WTC11 (cell line): ENCODE results near the gene CILP2. TPM values are rescaled to one million over a fixed set of nuclear protein-coding genes. Genes with fewer than 3 reads are reported as not detected.

Source experiments
- ATAC-seq: fragments of 200-7000 bp; cut with Tn5 transposase; 2 replicates; pipeline ENCODE4 v1.10.0; 2021; ENCODE audit warnings: mild to moderate bottlenecking, moderate library complexity
- CTCF ChIA-PET: fragments of 300-600 bp; sonication (Branson Sonifier 250); formaldehyde crosslinking; loops from one replicate; lab custom pipeline; 2021; ENCODE audit warnings: antibody characterized with exemption; lab: Charles Lee
- POLR2A ChIA-PET: fragments of 350-600 bp; sonication (Branson Sonifier 250); formaldehyde crosslinking; loops from one replicate; lab custom pipeline; 2021; ENCODE audit warnings: antibody characterized with exemption; lab: Charles Lee
- DNase-seq: peaks from one replicate; pipeline ENCODE4 v3.0.0; 2021; ENCODE audit warnings: low spot score
- H3K27ac Mint-ChIP-seq: 2 replicates; pipeline ENCODE4 v1.8.0; 2021; ENCODE audit warnings: mixed read lengths
- H3K27me3 Mint-ChIP-seq: 2 replicates; pipeline ENCODE4 v1.8.0; 2021; ENCODE audit warnings: low read depth, mild to moderate bottlenecking, moderate library complexity, mixed read lengths
- H3K36me3 Mint-ChIP-seq: 2 replicates; pipeline ENCODE4 v1.8.0; 2021; ENCODE audit warnings: mixed read lengths
- H3K4me1 Mint-ChIP-seq: 2 replicates; pipeline ENCODE4 v1.8.0; 2022; ENCODE audit warnings: mixed read lengths
- H3K4me3 Mint-ChIP-seq: 2 replicates; pipeline ENCODE4 v1.8.0; 2021; ENCODE audit warnings: mild to moderate bottlenecking, moderate library complexity, mixed read lengths
- H3K9me3 Mint-ChIP-seq: 2 replicates; pipeline ENCODE4 v1.8.0; 2021; ENCODE audit warnings: mixed read lengths
- ATF2 ChIP-seq: sonication (generic); formaldehyde crosslinking; IDR thresholded peaks from 2 replicates; pipeline ENCODE4 v1.8.1; 2022; ENCODE audit warnings: low read depth, missing genetic modification reagents, borderline replicate concordance
- ATF3 ChIP-seq: sonication (generic); formaldehyde crosslinking; conservative IDR thresholded peaks from 2 replicates; pipeline ENCODE4 v1.8.1; 2022; ENCODE audit warnings: mild to moderate bottlenecking, missing genetic modification reagents
- E2F1 ChIP-seq: sonication (generic); formaldehyde crosslinking; IDR thresholded peaks from 2 replicates; pipeline ENCODE4 v1.8.0; 2022; ENCODE audit warnings: mild to moderate bottlenecking, missing genetic modification reagents
- ELF4 ChIP-seq: sonication (generic); formaldehyde crosslinking; IDR thresholded peaks from 2 replicates; pipeline ENCODE4 v1.8.1; 2022; ENCODE audit warnings: low read depth, mild to moderate bottlenecking, moderate library complexity, missing genetic modification reagents
- ESRRA ChIP-seq: sonication (generic); formaldehyde crosslinking; IDR thresholded peaks from 2 replicates; pipeline ENCODE4 v1.8.1; 2022; ENCODE audit warnings: mild to moderate bottlenecking, missing genetic modification reagents, borderline replicate concordance
- ETV6 ChIP-seq: sonication (generic); formaldehyde crosslinking; IDR thresholded peaks from 2 replicates; pipeline ENCODE4 v1.8.1; 2022; ENCODE audit warnings: mild to moderate bottlenecking, missing genetic modification reagents
- FOXP4 ChIP-seq: sonication (generic); formaldehyde crosslinking; IDR thresholded peaks from 2 replicates; pipeline ENCODE4 v1.8.0; 2022; ENCODE audit warnings: mild to moderate bottlenecking, missing genetic modification reagents
- JAZF1 ChIP-seq: fragments of 250-450 bp; sonication (Bioruptor Pico); IDR thresholded peaks from 2 replicates; pipeline ENCODE4 v1.9.0; 2021; ENCODE audit warnings: moderate library complexity, mild to moderate bottlenecking, inconsistent platforms
- JUN ChIP-seq: sonication (generic); formaldehyde crosslinking; IDR thresholded peaks from 2 replicates; pipeline ENCODE4 v1.8.0; 2023; ENCODE audit warnings: mild to moderate bottlenecking, missing genetic modification reagents
- NFE2L1 ChIP-seq: sonication (generic); formaldehyde crosslinking; IDR thresholded peaks from 2 replicates; pipeline ENCODE4 v1.8.1; 2023; ENCODE audit warnings: missing genetic modification reagents
- NR1H2 ChIP-seq: sonication (generic); formaldehyde crosslinking; IDR thresholded peaks from 2 replicates; pipeline ENCODE4 v1.9.0; 2021; ENCODE audit warnings: mild to moderate bottlenecking, moderate library complexity, missing genetic modification reagents
- PREB ChIP-seq: sonication (generic); formaldehyde crosslinking; IDR thresholded peaks from 2 replicates; pipeline ENCODE4 v1.8.1; 2022; ENCODE audit warnings: mild to moderate bottlenecking, missing genetic modification reagents, moderate library complexity, borderline replicate concordance
- STAT6 ChIP-seq: sonication (generic); formaldehyde crosslinking; conservative IDR thresholded peaks from 2 replicates; pipeline ENCODE4 v1.8.1; 2023; ENCODE audit warnings: mild to moderate bottlenecking, low read depth, missing genetic modification reagents, moderate library complexity
- ZNF423 ChIP-seq: fragments of 250-450 bp; sonication (Bioruptor Pico); IDR thresholded peaks from 2 replicates; pipeline ENCODE4 v2.1.2; 2022; ENCODE audit warnings: mild to moderate bottlenecking, moderate library complexity
- total RNA-seq: library from RNA; stranded (reverse); gene quantifications from 3 replicates; pipeline ENCODE4 v1.2.3, GENCODE V29; 2021

Gene CILP2
- total RNA-seq, 1 experiment from 2014 or later, result 7.9 TPM

- no peaks in the 10 kb centered on the region for H3K36me3 Mint-ChIP-seq
- no peak overlapping the region for H3K27ac Mint-ChIP-seq
- no peak overlapping the region for H3K4me3 Mint-ChIP-seq
- ChIA-PET POLR2A (interaction anchor here (0.6 kb wide), 1 partner anchor 73 kb away, joined by 3 read pairs; no protein-coding TSS in a partner anchor), CTCF (interaction anchor here (0.8 to 14.4 kb wide), 3 partner anchors 19 to 109 kb away, joined by 3 to 408 read pairs (median 4); partner anchors contain the start of gene GMIP)
- H3K9me3 Mint-ChIP-seq, result no peaks in the 10 kb centered on the region
- peaks cover 24% of the 10 kb centered on the region for H3K4me1 Mint-ChIP-seq
- DNase-seq (no peak), ATAC-seq (no peak)
- TF ChIP-seq JAZF1 (CRISPR knock-in tag), result no peak
- no peak for TF ChIP-seq ATF3 (CRISPR knock-in tag)
- no peak for TF ChIP-seq STAT6
- TF ChIP-seq FOXP4, result no peak
- TF ChIP-seq E2F1, result no peak
- no peak for TF ChIP-seq NR1H2 (CRISPR knock-in tag)
- no peak for TF ChIP-seq ELF4 (CRISPR knock-in tag)
- TF ChIP-seq JUN (CRISPR knock-in tag), result no peak
- no peak for TF ChIP-seq NFE2L1 (CRISPR knock-in tag)
- TF ChIP-seq ATF2 (CRISPR knock-in tag), result no peak
- TF ChIP-seq ZNF423 (CRISPR knock-in tag), result no peak
- no peak for TF ChIP-seq PREB (CRISPR knock-in tag)
- TF ChIP-seq ESRRA (CRISPR knock-in tag), result no peak
- TF ChIP-seq ETV6 (CRISPR knock-in tag), result no peak
- H3K27me3 Mint-ChIP-seq, result peaks cover 28% of the 10 kb centered on the region
Observed at GRCh38 chr19:19534556-19535265, 3.4 kb upstream of the CILP2 start.
